Activated T-helper 2 cell treated with anti-CD3 and anti-CD28 coated beads, Interferon-gamma antibody, Interleukin-2, Interleukin-4, amounts not matched to agents 10 μg/mL and 5 μg/mL and 100 μg/mL, durations not matched to agents 14 hours and 24 hours and 36 hours (primary cell): ENCODE measurements around the gene HPRT1. TPM values are rescaled to one million over a fixed set of nuclear protein-coding genes. Genes with fewer than 3 reads are reported as not detected.
A peak's percentile ranks its signal among the peaks of the same experiment; 100 is the strongest.

Experiments
- DNase-seq: peaks from one replicate; pipeline ENCODE4 v3.0.0; 2021; ENCODE audit warnings: low spot score
- H3K27ac Mint-ChIP-seq: one replicate; pipeline ENCODE4 v1.8.0; 2021; ENCODE audit warnings: mixed read lengths
- H3K27me3 Mint-ChIP-seq: one replicate; pipeline ENCODE4 v1.8.0; 2021; ENCODE audit warnings: low read depth, mixed read lengths
- H3K36me3 Mint-ChIP-seq: one replicate; pipeline ENCODE4 v1.8.0; 2021; ENCODE audit warnings: low read depth, mixed read lengths
- H3K4me1 Mint-ChIP-seq: one replicate; pipeline ENCODE4 v1.8.0; 2021; ENCODE audit warnings: low read depth, mixed read lengths
- H3K4me3 Mint-ChIP-seq: one replicate; pipeline ENCODE4 v1.8.0; 2021; ENCODE audit warnings: low read depth, mild to moderate bottlenecking, moderate library complexity, mixed read lengths
- H3K9me3 Mint-ChIP-seq: one replicate; pipeline ENCODE4 v1.8.0; 2021; ENCODE audit warnings: mixed read lengths
- intact Hi-C: fragments of 100-400 bp; cut with micrococcal nuclease; formaldehyde crosslinking; loops from one replicate; pipeline ENCODE4 v1.15.1; 2023
- total RNA-seq: library from RNA; stranded (reverse); gene quantifications from 2 replicates; pipeline ENCODE4 v1.2.3, GENCODE V29; 2022

HPRT1 gene
- total RNA-seq, 1 donor from 2014 or later = 118 TPM

DNA sequence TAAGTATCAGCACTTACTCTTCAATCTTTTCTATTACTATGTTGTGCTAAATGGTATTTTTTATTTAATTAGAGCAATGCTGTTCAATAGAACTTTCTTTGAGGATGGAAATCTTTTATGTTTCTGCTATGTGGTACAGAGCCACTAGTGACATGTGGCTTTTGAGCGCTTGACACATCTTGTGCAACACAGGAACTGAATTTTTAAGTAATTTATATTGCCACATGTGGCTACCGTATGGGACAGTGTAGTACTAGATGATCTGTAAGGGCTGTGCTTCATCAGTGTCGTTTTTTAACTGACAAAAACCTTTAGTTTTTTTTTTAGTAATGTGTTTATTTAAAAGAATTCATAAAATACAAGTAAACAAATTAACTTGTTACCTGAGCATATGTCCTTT is 22.4 kb downstream of the HPRT1 start:
- no peaks in the 10 kb centered on the region for H3K9me3 Mint-ChIP-seq
- no peaks in the 10 kb centered on the region for H3K27me3 Mint-ChIP-seq
- no peaks in the 10 kb centered on the region for H3K4me1 Mint-ChIP-seq
- no peak overlapping the region for H3K27ac Mint-ChIP-seq
- intact Hi-C loops = loop anchor here (5.0 kb wide), 1 partner anchor 280 kb away; no protein-coding TSS in a partner anchor
- DNase-seq = no peak
- peaks cover 32% of the 10 kb centered on the region for H3K36me3 Mint-ChIP-seq
- no peak overlapping the region for H3K4me3 Mint-ChIP-seq

- no peak for DNase-seq
- no peaks in the 10 kb centered on the region for H3K27me3 Mint-ChIP-seq
- H3K4me1 Mint-ChIP-seq = no peaks in the 10 kb centered on the region
- H3K36me3 Mint-ChIP-seq = peaks cover 30% of the 10 kb centered on the region
- H3K4me3 Mint-ChIP-seq = no peak overlapping the region
- intact Hi-C loops = loop anchor here (5.0 kb wide), 1 partner anchor 278 kb away; no protein-coding TSS in a partner anchor
- no peaks in the 10 kb centered on the region for H3K9me3 Mint-ChIP-seq
- H3K27ac Mint-ChIP-seq = no peak overlapping the region
Observed at GRCh38 chrX:134484039-134484438, 24.1 kb downstream of the HPRT1 start.

DNA sequence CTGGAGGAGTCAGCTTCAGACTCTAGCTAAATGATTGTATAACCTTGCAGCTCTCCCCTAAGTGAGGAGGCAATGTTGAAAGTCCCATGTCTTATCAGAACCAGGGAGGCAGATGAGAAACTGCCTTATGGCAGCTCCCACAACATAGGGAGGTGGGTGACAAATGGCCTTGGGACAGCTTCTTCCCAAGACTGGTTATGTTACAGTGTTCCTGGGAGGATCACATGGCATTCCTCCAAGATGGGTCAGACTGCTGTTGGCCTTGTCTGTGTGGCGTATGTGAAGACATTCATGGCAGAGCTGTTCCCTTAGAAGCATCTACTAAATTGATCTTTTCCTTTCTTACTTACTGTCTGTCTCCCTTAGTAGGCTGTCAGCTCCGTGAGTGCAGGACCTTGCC is 42.0 kb downstream of the HPRT1 start:
- intact Hi-C loops = no loop called here
- Mint-ChIP-seq H3K27me3 (no peaks in the 10 kb centered on the region), H3K4me1 (no peaks in the 10 kb centered on the region), H3K4me3 (no peak overlapping the region), H3K36me3 (peaks cover 42% of the 10 kb centered on the region), H3K27ac (no peak overlapping the region), H3K9me3 (no peaks in the 10 kb centered on the region)
- DNase-seq = no peak

DNA sequence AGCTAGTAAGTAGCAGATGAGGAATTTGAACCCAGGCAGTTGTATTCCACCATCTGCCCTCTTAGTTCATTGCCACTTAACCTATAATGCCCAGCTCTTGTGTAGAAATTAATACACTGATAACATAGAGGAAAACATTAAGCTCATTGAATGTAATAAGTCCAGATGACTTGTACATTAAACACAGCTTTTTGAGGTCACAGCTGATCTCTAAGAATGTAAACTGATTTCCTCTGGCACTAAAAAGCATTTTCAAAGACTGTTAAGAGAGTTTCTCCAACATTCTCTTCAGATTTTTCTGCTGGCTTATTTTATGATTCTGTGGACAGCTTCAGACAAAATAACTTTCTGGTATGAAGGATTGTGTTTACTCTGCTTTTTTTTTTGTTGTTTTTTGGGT is 42.7 kb downstream of the HPRT1 start:
- DNase-seq = no peak
- Mint-ChIP-seq H3K9me3 (no peaks in the 10 kb centered on the region), H3K4me3 (no peak overlapping the region), H3K4me1 (no peaks in the 10 kb centered on the region), H3K36me3 (peaks cover 42% of the 10 kb centered on the region), H3K27me3 (no peaks in the 10 kb centered on the region), H3K27ac (no peak overlapping the region)
- intact Hi-C loops = no loop called here

GRCh38 chrX:134512566-134512965 is 52.6 kb downstream of the HPRT1 start:
- H3K4me1 Mint-ChIP-seq = no peaks in the 10 kb centered on the region
- H3K36me3 Mint-ChIP-seq = peaks cover 10% of the 10 kb centered on the region
- H3K9me3 Mint-ChIP-seq = no peaks in the 10 kb centered on the region
- no peak for DNase-seq
- intact Hi-C loops = no loop called here
- H3K27me3 Mint-ChIP-seq = no peaks in the 10 kb centered on the region
- no peak overlapping the region for H3K27ac Mint-ChIP-seq
- no peak overlapping the region for H3K4me3 Mint-ChIP-seq

DNA sequence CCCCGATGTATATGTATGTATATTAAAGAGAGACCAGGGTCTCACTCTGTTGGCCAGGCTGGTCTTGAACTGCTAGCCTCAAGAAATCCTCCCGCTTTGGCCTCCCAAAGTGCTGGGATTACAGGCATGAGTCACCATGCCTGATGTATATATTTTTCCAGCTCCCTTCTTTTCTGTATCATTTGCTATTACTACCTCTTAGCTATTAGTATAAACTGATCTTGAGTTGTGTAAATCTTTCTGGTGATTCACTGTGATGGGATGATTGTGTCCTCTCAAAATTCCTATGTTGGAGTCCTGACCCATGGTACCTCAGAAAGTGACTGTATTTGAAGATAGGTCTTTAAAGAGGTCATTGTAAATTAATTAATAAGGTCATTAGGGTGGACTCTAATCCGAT is 53.1 kb downstream of the HPRT1 start:
- intact Hi-C loops = no loop called here
- H3K27ac Mint-ChIP-seq = no peak overlapping the region
- H3K9me3 Mint-ChIP-seq = no peaks in the 10 kb centered on the region

DNA sequence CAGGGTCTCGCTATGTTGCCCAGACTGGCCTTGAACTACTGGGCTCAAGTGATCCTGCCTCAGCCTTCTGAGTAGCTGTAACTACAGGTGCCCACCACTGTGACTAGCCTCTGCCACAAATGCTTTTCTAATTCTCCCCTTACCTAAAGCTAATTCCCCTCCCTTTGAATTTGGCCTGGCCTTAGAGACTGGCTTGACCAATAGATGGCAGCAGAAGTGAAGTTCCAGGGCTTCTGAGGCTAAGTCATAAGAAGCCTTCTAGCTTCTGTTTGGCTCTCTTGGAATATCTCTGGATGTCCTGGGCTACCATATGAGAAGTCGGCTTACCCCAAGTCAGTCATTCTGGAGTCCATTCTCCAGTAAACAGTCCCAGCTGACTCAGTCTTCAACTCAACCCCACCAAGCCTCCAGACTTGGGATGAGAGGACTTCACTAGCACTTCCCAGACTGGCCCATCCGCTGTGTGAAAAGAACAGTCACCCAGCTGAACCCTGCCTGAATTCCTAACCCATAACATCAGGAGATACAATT is 61.0 kb downstream of the HPRT1 start:
- no peak for DNase-seq
- intact Hi-C loops = loop anchor here (2.0 kb wide), 1 partner anchor 244 kb away; no protein-coding TSS in a partner anchor
- Mint-ChIP-seq H3K36me3 (peaks cover 20% of the 10 kb centered on the region), H3K4me3 (no peak overlapping the region), H3K27me3 (no peaks in the 10 kb centered on the region), H3K27ac (no peak overlapping the region), H3K9me3 (no peaks in the 10 kb centered on the region), H3K4me1 (peaks cover 10% of the 10 kb centered on the region)

More for the DNA sequence above, 53.1 kb downstream of the HPRT1 start:
- Mint-ChIP-seq H3K27me3 (no peaks in the 10 kb centered on the region), H3K36me3 (peaks cover 10% of the 10 kb centered on the region), H3K4me1 (no peaks in the 10 kb centered on the region), H3K4me3 (no peak overlapping the region)
- DNase-seq = no peak

GRCh38 chrX:134524181-134524580 is 64.2 kb downstream of the HPRT1 start:
- H3K4me3 Mint-ChIP-seq = no peak overlapping the region
- no peaks in the 10 kb centered on the region for H3K27me3 Mint-ChIP-seq
- intact Hi-C loops = no loop called here
- peaks cover 20% of the 10 kb centered on the region for H3K36me3 Mint-ChIP-seq
- DNase-seq = no peak
- no peak overlapping the region for H3K27ac Mint-ChIP-seq
- H3K9me3 Mint-ChIP-seq = no peaks in the 10 kb centered on the region
- H3K4me1 Mint-ChIP-seq = peaks cover 10% of the 10 kb centered on the region

DNA sequence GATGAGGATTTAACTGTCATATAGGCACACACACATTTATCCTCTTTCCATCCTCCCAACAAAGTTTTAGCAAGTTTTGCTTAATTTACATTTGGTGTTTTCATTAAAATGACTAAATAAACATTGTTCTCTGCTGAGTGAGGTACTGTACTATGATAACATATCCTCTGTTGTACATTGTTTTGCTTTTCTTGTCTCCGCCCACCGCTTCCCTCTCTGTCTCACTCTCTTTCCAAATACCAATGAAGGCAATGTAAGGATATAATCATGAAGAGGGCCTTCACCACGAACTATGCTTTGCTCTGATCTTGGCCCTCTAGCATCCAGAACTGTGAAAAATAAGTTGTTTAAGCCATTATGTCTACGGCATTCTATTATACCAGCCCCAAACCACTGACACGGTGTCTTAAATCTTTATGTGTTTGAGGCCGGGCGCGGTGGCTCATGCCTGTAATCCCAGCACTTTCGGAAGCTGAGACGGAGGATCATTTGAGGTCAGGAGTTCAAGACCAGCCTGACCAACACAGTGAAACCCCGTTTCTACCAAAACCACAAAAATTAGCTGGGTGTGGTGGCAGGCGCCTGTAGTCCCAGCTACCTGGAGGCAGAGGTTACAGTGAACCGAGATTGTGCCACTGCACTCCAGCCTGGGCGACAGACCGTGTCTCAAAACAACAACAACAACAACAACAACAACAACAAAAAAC is 65.3 kb downstream of the HPRT1 start:
- H3K4me1 Mint-ChIP-seq = peaks cover 10% of the 10 kb centered on the region
- H3K9me3 Mint-ChIP-seq = no peaks in the 10 kb centered on the region
- H3K4me3 Mint-ChIP-seq = no peak overlapping the region
- peaks cover 16% of the 10 kb centered on the region for H3K36me3 Mint-ChIP-seq
- H3K27ac Mint-ChIP-seq = no peak overlapping the region
- H3K27me3 Mint-ChIP-seq = no peaks in the 10 kb centered on the region
- intact Hi-C loops = no loop called here
- DNase-seq = no peak

GRCh38 chrX:134526399-134526798 is 66.4 kb downstream of the HPRT1 start:
- no peak overlapping the region for H3K27ac Mint-ChIP-seq
- no peak for DNase-seq

DNA sequence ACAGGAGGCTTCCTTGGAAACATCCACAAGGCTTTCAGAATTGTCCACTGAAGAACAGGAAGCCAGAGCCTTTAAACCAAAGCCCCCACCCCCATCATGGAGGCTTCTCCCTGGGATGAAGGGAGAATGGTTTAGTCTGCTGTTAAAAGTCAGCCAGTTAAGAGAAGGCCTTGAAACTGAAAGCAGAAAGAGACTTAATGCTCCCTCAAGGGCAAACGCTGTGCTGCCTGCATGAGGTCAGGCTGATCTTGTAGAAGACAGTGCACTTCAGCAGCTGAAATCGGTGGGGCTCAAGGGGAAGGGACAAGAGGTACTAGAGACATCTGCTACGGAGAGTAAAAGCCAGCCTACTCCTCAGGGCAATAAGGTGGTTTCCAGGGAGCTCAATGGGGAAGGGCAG is 69.0 kb downstream of the HPRT1 start:
- intact Hi-C loops = no loop called here
- H3K9me3 Mint-ChIP-seq = no peaks in the 10 kb centered on the region
- no peak overlapping the region for H3K4me3 Mint-ChIP-seq
- no peaks in the 10 kb centered on the region for H3K27me3 Mint-ChIP-seq
- H3K4me1 Mint-ChIP-seq = peaks cover 4% of the 10 kb centered on the region
- H3K36me3 Mint-ChIP-seq = peaks cover 4% of the 10 kb centered on the region
- H3K27ac Mint-ChIP-seq = peak overlapping the region; percentile 38
- no peak for DNase-seq

More at GRCh38 chrX:134526399-134526798, 66.4 kb downstream of the HPRT1 start:
- Mint-ChIP-seq H3K4me3 (no peak overlapping the region), H3K27me3 (no peaks in the 10 kb centered on the region), H3K36me3 (peaks cover 12% of the 10 kb centered on the region), H3K4me1 (peaks cover 10% of the 10 kb centered on the region), H3K9me3 (no peaks in the 10 kb centered on the region)
- intact Hi-C loops = no loop called here

- intact Hi-C loops = no loop called here
- peaks cover 4% of the 10 kb centered on the region for H3K4me1 Mint-ChIP-seq
- H3K4me3 Mint-ChIP-seq = no peak overlapping the region
- H3K36me3 Mint-ChIP-seq = peaks cover 4% of the 10 kb centered on the region
- no peak for DNase-seq
- no peak overlapping the region for H3K27ac Mint-ChIP-seq
- H3K9me3 Mint-ChIP-seq = no peaks in the 10 kb centered on the region
- H3K27me3 Mint-ChIP-seq = no peaks in the 10 kb centered on the region
Observed at GRCh38 chrX:134529481-134529880, 69.5 kb downstream of the HPRT1 start.

GRCh38 chrX:134530845-134531244 is 70.9 kb downstream of the HPRT1 start:
- Mint-ChIP-seq H3K27me3 (no peaks in the 10 kb centered on the region), H3K36me3 (no peaks in the 10 kb centered on the region), H3K27ac (no peak overlapping the region), H3K4me1 (no peaks in the 10 kb centered on the region), H3K9me3 (no peaks in the 10 kb centered on the region), H3K4me3 (no peak overlapping the region)
- no peak for DNase-seq
- intact Hi-C loops = no loop called here
